Endothelial cell of umbilical vein (primary cell): ENCODE data around the gene PKD2.

Experiments
- EZH2 ChIP-seq: IDR thresholded peaks from 2 replicates; pipeline ENCODE4 v1.6.1; 2012; ENCODE audit warnings: borderline replicate concordance, low read depth, mild to moderate bottlenecking, moderate library complexity, low read length, inconsistent platforms; ENCODE audit not compliant: severe bottlenecking
- FOS ChIP-seq: IDR thresholded peaks from 2 replicates; pipeline ENCODE4 v1.6.1; 2011; ENCODE audit warnings: mild to moderate bottlenecking, low read length, moderate library complexity, borderline replicate concordance; ENCODE audit not compliant: insufficient read depth
- GATA2 ChIP-seq: IDR thresholded peaks from 2 replicates; pipeline ENCODE4 v1.7.0; 2011; ENCODE audit warnings: low read depth, mild to moderate bottlenecking, moderate library complexity, mixed read lengths, low read length; ENCODE audit not compliant: insufficient read length, insufficient read depth
- MYC ChIP-seq: IDR thresholded peaks from one replicate; pipeline ENCODE4 v1.6.1; 2011; ENCODE audit warnings: mild to moderate bottlenecking, low read depth, low read length
- POLR2A ChIP-seq: IDR thresholded peaks from 2 replicates; pipeline ENCODE4 v1.6.1; 2012; ENCODE audit warnings: low read depth, mild to moderate bottlenecking, control low read depth, low read length
- POLR2AphosphoS5 ChIP-seq: IDR thresholded peaks from 2 replicates; pipeline ENCODE4 v1.6.1; 2012; ENCODE audit warnings: low read depth, mild to moderate bottlenecking, control low read depth, low read length, moderate library complexity; ENCODE audit not compliant: insufficient read depth
- TF ChIP-seq, protein P1 (sequence below), 2 donors: IDR thresholded peaks; 1 replicate in 1 of 2; 2 replicates in 1 of 2; pipeline ENCODE4 v1.5.1; 2011; ENCODE audit warnings: low read length in 2 of 2, mild to moderate bottlenecking in 2 of 2, moderate library complexity in 2 of 2, control low read depth in 1 of 2, inconsistent platforms in 1 of 2, low read depth in 1 of 2; ENCODE audit not compliant: insufficient read depth in 1 of 2; ENCODE audit errors: extremely low read depth in 1 of 2
- TF ChIP-seq, protein P2 (sequence below): IDR thresholded peaks from 2 replicates; pipeline ENCODE4 v1.6.1; 2011; ENCODE audit not compliant: insufficient read depth, insufficient read length

DNA sequence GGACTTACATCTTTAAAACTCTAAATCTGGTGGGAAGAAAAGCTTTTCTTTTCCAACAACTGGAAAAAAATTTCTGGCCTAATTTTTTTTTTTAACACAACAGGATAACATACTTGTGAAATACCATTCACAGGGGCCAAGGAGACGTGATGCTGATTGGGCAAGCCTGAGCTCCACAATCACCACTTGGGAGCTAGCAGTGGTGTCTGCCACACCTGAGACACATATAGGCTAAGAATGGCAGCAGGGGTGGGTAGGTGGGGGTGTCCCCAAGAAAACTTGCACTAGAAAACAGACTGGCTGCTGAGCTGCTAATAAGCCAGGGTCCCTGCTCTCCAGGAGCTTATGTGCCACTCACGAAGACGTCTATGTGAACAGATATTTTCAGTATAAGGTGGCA, 5.6 kb upstream of the PKD2 start:
- TF ChIP-seq, protein P1, sequence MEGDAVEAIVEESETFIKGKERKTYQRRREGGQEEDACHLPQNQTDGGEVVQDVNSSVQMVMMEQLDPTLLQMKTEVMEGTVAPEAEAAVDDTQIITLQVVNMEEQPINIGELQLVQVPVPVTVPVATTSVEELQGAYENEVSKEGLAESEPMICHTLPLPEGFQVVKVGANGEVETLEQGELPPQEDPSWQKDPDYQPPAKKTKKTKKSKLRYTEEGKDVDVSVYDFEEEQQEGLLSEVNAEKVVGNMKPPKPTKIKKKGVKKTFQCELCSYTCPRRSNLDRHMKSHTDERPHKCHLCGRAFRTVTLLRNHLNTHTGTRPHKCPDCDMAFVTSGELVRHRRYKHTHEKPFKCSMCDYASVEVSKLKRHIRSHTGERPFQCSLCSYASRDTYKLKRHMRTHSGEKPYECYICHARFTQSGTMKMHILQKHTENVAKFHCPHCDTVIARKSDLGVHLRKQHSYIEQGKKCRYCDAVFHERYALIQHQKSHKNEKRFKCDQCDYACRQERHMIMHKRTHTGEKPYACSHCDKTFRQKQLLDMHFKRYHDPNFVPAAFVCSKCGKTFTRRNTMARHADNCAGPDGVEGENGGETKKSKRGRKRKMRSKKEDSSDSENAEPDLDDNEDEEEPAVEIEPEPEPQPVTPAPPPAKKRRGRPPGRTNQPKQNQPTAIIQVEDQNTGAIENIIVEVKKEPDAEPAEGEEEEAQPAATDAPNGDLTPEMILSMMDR (IDR thresholded peaks at IDR 0.05; ENCODE audit: extremely low read depth in 1 of 2, insufficient read depth in 1 of 2, low read depth in 1 of 2, low read length in 2 of 2): no peak
- no peak for TF ChIP-seq EZH2
- no peak for TF ChIP-seq POLR2AphosphoS5
- TF ChIP-seq FOS: no peak
- no peak for TF ChIP-seq POLR2A
- no peak for TF ChIP-seq GATA2
- TF ChIP-seq, protein P2, sequence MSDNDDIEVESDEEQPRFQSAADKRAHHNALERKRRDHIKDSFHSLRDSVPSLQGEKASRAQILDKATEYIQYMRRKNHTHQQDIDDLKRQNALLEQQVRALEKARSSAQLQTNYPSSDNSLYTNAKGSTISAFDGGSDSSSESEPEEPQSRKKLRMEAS: no peak
- no peak for TF ChIP-seq MYC
